GM08714 (cell line): ENCODE results near the gene POR.

Source experiments
- H3K4me3 ChIP-seq: fragments of 200-500 bp; sonication (Bioruptor generic); 2 replicates; pipeline ENCODE4 v1.5.1; 2014; ENCODE audit warnings: mild to moderate bottlenecking, low read length, inconsistent platforms
- ZNF274 ChIP-seq: IDR thresholded peaks from 2 replicates; pipeline ENCODE4 v1.6.1; 2012; ENCODE audit warnings: mild to moderate bottlenecking, low read depth, low read length

Gene POR

DNA sequence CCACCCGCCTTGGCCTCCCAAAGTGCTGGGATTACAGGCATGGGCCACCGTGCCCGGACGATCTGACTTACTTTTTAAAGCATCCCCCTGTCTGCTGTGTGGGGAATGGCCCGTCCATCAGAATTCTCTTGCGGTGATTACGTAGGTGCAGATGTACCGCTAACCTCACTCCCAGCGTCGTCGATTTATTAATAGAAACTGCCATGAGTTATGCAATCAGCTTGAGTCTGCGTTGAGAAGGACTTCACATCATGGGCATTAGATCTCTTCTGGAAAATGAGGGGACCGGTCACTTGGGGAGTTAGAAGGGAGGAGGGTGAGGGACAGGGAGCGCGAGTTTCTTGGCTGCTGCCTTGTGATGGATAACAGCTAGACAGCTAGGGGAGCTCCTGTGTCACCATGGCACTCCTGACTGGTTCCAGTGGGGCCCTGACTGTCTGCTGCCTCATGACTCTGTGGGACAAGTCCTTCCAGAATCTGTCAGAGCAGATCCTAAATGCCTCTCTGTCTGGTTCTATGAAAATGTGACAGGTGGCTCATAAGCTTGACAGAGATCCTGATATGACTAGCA is 35.2 kb downstream of the POR start:
- no peak for TF ChIP-seq ZNF274
- H3K4me3 ChIP-seq: no peak overlapping the region

DNA sequence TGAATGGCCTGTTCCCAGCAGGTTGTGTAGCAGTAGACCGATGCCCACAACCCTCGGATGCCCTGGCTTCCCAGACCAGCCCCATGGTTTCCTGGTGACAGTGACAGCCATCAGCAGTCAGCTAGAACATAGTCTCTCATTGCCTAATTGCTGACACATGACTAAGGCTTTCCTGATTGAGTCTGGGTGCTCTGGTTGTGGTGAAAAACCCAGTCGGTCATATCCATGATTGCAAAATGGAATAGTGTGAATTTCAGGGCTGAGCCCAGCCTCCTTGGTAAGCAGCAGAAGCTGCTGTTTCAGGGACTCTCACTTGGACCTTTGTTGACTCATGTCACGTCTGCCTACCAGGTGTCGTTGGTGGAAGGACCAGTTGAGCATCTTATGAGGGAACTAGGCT is 36.6 kb downstream of the POR start:
- no peak overlapping the region for H3K4me3 ChIP-seq

DNA sequence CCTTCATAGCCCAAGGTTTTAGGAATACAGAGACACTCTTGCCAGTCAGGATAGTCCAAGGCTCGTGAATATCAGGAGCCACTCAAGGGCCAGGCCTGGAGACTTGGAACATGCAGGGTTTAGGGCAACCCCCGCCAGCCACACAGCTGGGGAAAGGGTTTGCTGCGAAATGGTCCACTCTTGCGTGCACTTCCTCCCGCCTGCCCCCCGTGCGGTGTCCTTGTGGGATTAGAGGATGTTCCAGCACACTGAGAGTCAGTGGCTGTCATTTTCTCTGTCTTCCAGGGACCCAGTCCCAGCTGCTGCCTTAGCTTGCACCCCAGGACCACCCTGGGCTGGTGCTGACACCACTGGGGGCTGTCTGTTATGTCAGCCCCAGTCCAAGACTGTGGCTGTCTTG is 38.5 kb downstream of the POR start:
- TF ChIP-seq ZNF274: no peak

More for the DNA sequence above, 36.6 kb downstream of the POR start:
- TF ChIP-seq ZNF274: no peak

DNA sequence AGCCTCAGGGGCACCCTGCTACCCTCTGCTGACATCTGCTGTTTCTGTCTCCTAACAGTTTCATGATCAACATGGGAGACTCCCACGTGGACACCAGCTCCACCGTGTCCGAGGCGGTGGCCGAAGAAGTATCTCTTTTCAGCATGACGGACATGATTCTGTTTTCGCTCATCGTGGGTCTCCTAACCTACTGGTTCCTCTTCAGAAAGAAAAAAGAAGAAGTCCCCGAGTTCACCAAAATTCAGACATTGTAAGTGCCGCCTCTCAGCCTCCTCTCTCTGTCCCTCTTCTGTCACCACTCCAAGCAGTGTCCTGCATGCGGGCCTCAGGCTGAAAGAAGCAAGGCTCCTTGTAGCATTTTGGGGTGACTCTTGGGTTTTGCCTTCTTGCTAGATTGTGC is 39.0 kb downstream of the POR start:
- no peak for TF ChIP-seq ZNF274
- H3K4me3 ChIP-seq: no peak overlapping the region

More for the DNA sequence above, 38.5 kb downstream of the POR start:
- no peak overlapping the region for H3K4me3 ChIP-seq

DNA sequence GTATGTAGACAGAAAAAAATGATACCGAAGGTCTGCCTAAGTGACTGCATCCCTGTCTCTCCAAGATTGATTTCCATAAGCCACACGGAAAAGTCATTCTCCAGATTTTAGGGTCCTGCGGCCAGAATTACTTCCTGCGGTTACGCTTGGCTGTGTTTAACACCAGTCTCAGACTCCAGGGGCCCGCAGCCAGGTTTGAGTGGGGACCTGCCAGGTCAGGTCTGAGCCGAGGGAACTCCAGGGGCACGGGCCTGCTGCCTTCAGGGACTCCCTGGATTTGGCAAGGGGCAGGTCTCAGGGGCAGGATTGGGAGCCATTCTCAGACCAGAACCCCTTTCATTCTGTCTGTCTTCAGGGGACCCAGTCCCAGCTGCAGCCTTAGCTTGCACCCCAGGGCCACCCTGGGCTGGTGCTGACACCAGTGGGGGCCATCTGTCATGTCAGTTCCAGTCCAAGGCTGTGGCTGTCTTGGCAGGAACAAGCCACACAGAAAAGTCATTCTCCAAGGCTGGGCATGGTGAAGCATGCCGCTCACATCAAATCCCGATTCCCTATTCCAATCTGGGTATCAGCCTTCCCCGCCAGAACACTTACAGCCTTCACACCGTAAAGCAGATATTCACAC is 40.5 kb downstream of the POR start:
- no peak overlapping the region for H3K4me3 ChIP-seq
- no peak for TF ChIP-seq ZNF274

DNA sequence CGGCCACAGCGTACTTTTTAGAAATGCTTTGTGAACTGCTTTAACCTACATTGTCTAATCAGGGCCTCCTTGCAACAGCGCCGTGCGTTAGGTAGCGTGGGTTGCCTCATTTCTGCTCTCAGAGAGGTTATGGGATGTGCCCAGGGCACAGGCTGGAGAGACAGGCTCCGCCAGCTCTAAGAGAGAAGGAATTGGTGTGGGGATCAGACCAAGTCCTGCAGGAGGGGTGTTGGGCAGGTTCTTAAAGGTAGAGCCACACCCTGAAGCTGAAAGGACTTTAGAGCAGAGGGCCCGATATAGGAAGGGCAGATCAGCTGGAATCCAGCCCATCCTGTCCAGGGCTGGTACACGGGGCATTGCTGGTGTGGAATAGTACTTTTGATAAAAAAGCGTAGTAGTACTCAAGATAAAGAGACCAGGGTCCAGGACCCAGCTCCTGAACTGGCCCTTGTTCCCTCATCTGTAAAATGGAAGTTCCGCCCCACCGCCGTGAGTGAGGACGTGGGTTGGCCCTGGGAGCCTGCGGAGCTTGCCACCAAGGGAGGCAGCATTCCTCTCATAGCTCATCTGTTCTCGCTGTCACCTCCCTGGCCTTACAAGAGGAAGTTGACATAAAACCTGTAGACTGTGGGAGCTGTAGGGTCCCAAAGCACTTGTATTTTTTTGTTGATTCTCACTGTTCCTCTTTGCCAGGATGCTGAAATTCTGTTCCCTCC is 42.2 kb downstream of the POR start:
- no peak for TF ChIP-seq ZNF274
- H3K4me3 ChIP-seq: no peak overlapping the region

DNA sequence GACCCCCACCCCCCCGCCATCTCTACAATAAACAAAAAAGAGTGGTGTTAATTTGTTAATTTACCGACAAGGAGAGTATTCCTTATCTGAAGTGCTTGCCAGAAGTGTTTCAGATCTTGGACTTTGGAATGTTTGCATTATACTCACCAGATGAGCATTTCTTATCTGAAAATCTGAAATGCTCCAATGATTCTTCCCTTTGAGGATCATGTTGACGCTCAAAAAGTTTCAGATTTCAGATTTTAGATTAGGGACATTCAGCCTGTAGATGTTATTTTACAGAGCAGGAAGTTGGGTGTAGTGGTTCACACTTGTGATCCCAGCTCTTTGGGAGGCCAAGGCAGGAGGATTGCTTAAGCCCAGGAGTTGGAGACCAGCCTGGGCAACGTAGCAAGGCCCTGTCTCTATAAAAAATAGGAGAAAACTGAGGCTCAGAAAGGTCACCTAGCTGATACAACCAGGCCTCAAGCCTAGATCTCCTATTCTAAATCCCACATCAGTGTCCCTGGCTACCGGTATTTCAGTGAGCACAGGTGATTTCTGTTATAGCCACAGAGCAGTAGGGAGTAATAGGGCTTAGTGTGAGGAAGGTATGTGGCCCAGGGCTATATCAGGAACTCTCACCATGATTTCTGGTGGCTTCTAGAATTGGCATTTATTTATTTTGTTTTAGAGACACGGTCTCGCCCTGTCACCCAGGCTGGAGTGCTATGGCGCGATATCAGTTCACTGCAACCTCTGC is 44.0 kb downstream of the POR start:
- no peak for TF ChIP-seq ZNF274
- H3K4me3 ChIP-seq: no peak overlapping the region

DNA sequence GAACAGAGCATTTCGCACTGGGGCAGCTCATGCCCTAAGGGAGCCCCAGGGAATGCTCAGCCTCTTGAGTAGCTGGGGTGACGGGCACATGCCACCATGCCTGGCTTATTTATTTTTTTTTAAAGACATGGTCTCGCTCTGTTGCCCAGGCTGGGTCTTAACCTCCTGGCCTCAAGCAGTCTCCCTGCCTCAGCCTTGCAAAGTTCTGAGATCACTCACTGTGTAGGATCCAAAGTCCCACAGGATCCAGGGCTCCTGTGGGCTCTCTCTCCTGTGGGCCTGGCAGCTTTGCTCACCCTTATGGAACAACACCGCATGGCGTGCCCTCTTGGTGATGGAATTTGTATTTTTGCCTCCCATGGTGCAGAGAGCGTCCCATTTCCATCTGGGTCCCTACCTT is 45.4 kb downstream of the POR start:
- no peak for TF ChIP-seq ZNF274
- no peak overlapping the region for H3K4me3 ChIP-seq

DNA sequence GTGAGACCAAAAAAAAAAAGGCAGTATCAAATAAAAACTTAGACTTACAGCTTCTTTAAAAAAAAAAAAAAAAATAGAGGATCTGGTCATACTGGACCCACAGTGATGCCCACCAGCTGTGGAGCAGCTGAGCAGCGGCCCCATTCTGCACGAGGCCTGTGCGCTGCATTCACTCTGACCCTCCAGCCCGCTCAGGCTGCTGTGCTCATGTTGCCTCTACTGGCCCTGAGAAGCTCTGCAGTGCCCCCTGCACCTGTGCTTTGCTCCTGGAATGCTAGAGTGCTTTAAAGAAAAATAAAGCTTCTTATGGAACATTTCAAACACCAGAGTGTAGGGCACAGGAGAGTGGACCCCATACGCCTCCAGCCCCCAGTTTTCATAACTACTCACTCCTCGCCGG is 46.3 kb downstream of the POR start:
- no peak overlapping the region for H3K4me3 ChIP-seq
- no peak for TF ChIP-seq ZNF274

DNA sequence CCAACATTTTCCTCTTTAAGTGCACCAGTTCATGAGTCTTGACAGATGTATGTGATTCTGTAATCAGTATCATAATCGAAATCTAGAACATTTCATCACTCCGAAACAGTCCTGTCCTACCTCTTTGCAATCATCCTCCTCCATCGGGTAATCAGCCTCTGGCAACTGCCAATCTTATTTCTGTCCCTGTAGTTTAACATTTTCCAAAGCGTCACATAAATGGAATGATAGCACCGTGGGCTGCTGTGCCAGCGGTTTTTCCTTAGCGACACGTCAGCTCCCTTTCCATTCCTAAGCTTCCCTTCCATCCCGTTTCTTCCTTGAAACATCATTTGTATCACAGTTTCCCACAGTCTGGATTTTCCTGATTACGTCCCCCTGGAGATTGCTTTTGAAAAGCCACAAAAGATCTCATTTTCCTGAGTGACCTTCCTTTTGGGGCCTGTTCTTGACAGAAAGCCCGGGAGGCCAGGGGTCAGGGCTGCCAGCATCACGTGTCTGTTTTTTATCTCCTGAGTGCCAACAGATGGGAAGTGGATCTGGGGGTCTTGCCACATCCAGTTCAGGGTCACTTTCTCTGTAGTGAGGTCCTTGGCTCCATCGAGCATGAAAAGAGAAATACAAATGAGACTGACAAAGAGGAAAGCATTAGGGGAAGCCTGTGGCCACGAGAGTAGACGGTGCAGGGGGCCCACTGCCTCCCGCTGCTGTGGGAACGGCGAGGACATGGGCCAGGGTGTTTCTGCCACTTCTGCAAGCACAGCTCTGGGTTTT is 47.8 kb downstream of the POR start:
- no peak for TF ChIP-seq ZNF274
- H3K4me3 ChIP-seq: no peak overlapping the region

DNA sequence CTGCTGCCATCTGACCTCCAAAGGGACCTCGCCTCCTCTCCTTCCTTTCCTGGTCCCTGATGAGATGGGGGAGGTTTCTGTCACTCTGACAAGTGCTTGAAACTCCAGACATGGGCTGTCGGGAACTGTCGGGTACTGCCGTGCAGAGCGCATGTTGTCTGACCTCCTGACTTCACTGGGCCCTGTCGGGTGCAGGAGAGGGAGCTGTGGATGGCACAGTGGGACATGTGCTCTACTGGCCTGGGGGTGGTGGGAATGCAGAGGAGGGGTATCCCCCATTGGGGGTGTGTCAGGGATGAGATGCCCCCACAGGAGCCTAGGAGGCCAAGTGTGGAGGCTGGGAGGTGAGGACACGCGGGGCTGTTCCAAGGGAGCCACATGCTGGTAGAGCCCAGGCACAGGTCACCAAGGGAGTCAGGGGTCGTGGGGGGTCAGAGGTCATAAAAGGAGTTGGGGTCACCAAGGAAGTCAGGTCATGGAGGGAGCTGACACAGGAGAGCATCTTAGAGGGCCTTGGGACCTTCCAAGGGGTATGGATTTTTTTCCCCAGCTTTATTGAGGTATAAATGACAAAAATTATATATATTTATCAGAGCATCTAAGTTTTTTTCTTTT is 48.5 kb downstream of the POR start:
- TF ChIP-seq ZNF274: no peak
- no peak overlapping the region for H3K4me3 ChIP-seq

DNA sequence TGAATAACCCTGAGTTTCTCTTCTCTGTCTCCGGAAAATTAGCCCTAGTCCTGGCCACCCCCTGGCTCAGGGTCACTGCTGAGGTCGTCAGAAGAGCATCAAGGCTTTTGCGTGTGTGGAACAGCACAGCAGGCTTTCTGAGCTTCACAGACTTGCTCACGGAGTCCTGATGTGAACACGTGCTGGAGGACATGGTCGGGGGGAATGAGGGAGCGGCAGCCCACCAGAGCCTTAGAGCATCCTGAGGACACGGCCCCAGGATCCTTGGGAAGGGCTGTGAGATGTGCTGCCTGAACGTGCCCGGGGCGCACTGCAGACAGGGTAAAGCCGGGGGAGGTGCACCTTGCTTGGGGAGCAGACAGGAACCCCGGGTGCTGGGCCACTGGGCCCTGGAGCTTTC is 50.7 kb downstream of the POR start:
- no peak overlapping the region for H3K4me3 ChIP-seq
- no peak for TF ChIP-seq ZNF274

DNA sequence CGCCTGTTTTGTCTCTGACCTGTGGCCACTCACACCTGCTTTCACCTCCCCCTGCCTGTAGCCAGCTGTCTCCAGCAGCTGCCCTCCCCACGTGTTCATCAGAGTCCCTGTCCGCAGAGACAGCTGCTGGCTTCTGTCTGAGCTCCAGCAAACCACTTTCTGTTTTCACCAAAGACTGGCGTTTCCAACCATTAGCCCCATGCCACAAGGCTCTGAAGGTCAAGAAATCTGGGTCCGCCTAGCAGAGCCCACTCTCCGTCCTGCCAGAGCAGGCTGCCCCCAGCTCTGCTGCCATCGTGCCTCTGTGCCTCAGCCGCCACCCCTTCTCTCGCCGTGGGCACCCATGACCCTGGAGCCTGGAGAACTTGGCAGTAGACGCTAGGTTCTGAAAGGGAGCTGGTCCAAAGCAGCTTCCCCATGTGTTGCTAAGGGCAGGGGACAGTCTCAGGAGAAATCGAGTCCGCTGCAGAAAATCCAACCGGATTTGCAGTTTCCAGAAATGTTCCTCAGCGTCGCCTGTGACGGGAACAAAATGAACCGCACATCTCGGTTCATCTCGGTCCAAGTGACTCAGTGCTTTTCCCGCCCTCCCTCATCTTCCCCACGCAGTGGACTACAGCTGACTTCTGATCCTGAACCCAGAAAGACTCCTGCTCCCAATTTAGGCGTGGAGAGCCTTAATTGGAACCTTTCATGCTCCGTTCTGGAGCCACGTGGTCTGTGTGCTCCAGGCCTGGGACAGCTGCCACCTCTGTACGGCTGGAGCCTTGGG is 51.4 kb downstream of the POR start:
- TF ChIP-seq ZNF274: no peak
- H3K4me3 ChIP-seq: no peak overlapping the region
